ENCODE results near the gene ITCH.
A peak's percentile ranks its signal among the peaks of the same experiment; 100 is the strongest.

Gene ITCH

GRCh38 chr20:34363465-34364222 is 571 bp downstream of the ITCH start (continued):
- TF ChIP-seq ZNF211 (tag by site-specific recombination; IDR thresholded peaks at IDR 0.05; ENCODE audit: low read depth) (no peak), ZBTB10 (tag by site-specific recombination; IDR thresholded peaks at IDR 0.05) (peak; percentile 49; the same call in 1 of the 2 replicates), ZBTB26 (tag by site-specific recombination; optimal IDR thresholded peaks at IDR 0.05) (peak; percentile 76), ZBTB48 (tag by site-specific recombination; IDR thresholded peaks at IDR 0.05) (peak; percentile 6), ZNF555 (tag by site-specific recombination; conservative IDR thresholded peaks at IDR 0.05) (no peak)

GRCh38 chr20:34364223-34364506 is 1.1 kb downstream of the ITCH start:
- TF ChIP-seq, protein P1, sequence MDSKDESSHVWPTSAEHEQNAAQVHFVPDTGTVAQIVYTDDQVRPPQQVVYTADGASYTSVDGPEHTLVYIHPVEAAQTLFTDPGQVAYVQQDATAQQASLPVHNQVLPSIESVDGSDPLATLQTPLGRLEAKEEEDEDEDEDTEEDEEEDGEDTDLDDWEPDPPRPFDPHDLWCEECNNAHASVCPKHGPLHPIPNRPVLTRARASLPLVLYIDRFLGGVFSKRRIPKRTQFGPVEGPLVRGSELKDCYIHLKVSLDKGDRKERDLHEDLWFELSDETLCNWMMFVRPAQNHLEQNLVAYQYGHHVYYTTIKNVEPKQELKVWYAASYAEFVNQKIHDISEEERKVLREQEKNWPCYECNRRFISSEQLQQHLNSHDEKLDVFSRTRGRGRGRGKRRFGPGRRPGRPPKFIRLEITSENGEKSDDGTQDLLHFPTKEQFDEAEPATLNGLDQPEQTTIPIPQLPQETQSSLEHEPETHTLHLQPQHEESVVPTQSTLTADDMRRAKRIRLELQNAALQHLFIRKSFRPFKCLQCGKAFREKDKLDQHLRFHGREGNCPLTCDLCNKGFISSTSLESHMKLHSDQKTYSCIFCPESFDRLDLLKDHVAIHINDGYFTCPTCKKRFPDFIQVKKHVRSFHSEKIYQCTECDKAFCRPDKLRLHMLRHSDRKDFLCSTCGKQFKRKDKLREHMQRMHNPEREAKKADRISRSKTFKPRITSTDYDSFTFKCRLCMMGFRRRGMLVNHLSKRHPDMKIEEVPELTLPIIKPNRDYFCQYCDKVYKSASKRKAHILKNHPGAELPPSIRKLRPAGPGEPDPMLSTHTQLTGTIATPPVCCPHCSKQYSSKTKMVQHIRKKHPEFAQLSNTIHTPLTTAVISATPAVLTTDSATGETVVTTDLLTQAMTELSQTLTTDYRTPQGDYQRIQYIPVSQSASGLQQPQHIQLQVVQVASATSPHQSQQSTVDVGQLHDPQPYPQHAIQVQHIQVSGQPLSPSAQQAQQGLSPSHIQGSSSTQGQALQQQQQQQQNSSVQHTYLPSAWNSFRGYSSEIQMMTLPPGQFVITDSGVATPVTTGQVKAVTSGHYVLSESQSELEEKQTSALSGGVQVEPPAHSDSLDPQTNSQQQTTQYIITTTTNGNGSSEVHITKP (tag by site-specific recombination; IDR thresholded peaks at IDR 0.05) = no peak
- no peak for TF ChIP-seq ZNF157 (tag by site-specific recombination; IDR thresholded peaks at IDR 0.05)
- TF ChIP-seq, protein P2, sequence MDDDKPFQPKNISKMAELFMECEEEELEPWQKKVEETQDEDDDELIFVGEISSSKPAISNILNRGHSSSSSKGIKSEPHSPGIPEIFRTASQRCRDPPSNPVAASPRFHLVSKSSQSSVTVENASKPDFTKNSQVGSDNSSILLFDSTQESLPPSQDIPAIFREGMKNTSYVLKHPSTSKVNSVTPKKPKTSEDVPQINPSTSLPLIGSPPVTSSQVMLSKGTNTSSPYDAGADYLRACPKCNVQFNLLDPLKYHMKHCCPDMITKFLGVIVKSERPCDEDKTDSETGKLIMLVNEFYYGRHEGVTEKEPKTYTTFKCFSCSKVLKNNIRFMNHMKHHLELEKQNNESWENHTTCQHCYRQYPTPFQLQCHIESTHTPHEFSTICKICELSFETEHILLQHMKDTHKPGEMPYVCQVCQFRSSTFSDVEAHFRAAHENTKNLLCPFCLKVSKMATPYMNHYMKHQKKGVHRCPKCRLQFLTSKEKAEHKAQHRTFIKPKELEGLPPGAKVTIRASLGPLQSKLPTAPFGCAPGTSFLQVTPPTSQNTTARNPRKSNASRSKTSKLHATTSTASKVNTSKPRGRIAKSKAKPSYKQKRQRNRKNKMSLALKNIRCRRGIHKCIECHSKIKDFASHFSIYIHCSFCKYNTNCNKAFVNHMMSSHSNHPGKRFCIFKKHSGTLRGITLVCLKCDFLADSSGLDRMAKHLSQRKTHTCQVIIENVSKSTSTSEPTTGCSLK (tag by site-specific recombination; IDR thresholded peaks at IDR 0.05) = no peak
- TF ChIP-seq ZBTB1 (tag by site-specific recombination; IDR thresholded peaks at IDR 0.05) = no peak
- no peak for TF ChIP-seq ZNF426 (tag by site-specific recombination; IDR thresholded peaks at IDR 0.05)
- no peak for TF ChIP-seq PRDM1 (tag by site-specific recombination; IDR thresholded peaks at IDR 0.05)
- TF ChIP-seq GLIS1 (tag by site-specific recombination; IDR thresholded peaks at IDR 0.05) = no peak
- no peak for TF ChIP-seq SCRT2 (tag by site-specific recombination; IDR thresholded peaks at IDR 0.05)
- no peak for TF ChIP-seq ZNF311 (tag by site-specific recombination; IDR thresholded peaks at IDR 0.05; ENCODE audit: borderline replicate concordance)
- TF ChIP-seq ZNF629 (tag by site-specific recombination; IDR thresholded peaks at IDR 0.05) = no peak
- TF ChIP-seq, protein P3, sequence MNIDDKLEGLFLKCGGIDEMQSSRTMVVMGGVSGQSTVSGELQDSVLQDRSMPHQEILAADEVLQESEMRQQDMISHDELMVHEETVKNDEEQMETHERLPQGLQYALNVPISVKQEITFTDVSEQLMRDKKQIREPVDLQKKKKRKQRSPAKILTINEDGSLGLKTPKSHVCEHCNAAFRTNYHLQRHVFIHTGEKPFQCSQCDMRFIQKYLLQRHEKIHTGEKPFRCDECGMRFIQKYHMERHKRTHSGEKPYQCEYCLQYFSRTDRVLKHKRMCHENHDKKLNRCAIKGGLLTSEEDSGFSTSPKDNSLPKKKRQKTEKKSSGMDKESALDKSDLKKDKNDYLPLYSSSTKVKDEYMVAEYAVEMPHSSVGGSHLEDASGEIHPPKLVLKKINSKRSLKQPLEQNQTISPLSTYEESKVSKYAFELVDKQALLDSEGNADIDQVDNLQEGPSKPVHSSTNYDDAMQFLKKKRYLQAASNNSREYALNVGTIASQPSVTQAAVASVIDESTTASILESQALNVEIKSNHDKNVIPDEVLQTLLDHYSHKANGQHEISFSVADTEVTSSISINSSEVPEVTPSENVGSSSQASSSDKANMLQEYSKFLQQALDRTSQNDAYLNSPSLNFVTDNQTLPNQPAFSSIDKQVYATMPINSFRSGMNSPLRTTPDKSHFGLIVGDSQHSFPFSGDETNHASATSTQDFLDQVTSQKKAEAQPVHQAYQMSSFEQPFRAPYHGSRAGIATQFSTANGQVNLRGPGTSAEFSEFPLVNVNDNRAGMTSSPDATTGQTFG (tag by site-specific recombination; IDR thresholded peaks at IDR 0.05; ENCODE audit: borderline replicate concordance) = no peak
- no peak for TF ChIP-seq ZNF202 (tag by site-specific recombination; IDR thresholded peaks at IDR 0.05; ENCODE audit: borderline replicate concordance)
- no peak for TF ChIP-seq ZNF354C (tag by site-specific recombination; IDR thresholded peaks at IDR 0.05; ENCODE audit: borderline replicate concordance, low read depth)
- no peak for TF ChIP-seq ZNF791 (tag by site-specific recombination; IDR thresholded peaks at IDR 0.05)
- Histone ChIP-seq H3K27ac (ENCODE audit: extremely low read depth, low read depth, low read length) (no peak overlapping the region), H3K4me3 (ENCODE audit: low read depth, low read length) (peak overlapping the region; percentile 88), H3K4me1 (ENCODE audit: control insufficient read depth, insufficient read depth, low read length) (0 out of 2 replicates have a peak, but pooled peaks cover 5% of the 10 kb centered on the region), H3K36me3 (ENCODE audit: control insufficient read depth in 2 of 2, insufficient read depth in 1 of 2, low read length in 2 of 2) (peaks cover 0 to 12% of the 10 kb centered on the region in 2 experiments; a peak in 2 of 3 replicates), H3K9me3 (ENCODE audit: control insufficient read depth, insufficient read depth, low read depth, low read length) (no peaks in the 10 kb centered on the region)
- POLR2A ChIA-PET = interaction anchor here (1.4 to 2.2 kb wide), 8 partner anchors 11 to 152 kb away, joined by 6 to 17 read pairs (median 12); partner anchors contain the start of genes AHCY and DYNLRB1
- CTCF ChIA-PET = no interaction called here
